Trophoblast cell (in vitro differentiated cells and primary cell): ENCODE results near the gene PAN2.
A peak's percentile ranks its signal among the peaks of the same experiment; 100 is the strongest.
"Not testable (repeated sequence)": the region's sequence is repeated elsewhere in the genome, so short reads cannot be mapped to it uniquely, and the experiment has no call there.

Experiments used
- DNase-seq, 2 donors: peaks; one replicate each; pipeline ENCODE4 v3.0.0-alpha.2; 2016
- H2AFZ ChIP-seq: 2 replicates; pipeline ENCODE4 v1.6.1; 2013; ENCODE audit warnings: low read length, moderate library complexity, mild to moderate bottlenecking; ENCODE audit not compliant: insufficient read depth, poor library complexity
- H2AK5ac ChIP-seq: 2 replicates; pipeline ENCODE4 v1.6.1; 2013; ENCODE audit warnings: mild to moderate bottlenecking, low read length
- H2BK120ac ChIP-seq: 2 replicates; pipeline ENCODE4 v1.6.1; 2013; ENCODE audit warnings: low read length, mild to moderate bottlenecking, moderate library complexity; ENCODE audit not compliant: insufficient read depth, poor library complexity
- H2BK12ac ChIP-seq: 2 replicates; pipeline ENCODE4 v1.6.1; 2013; ENCODE audit warnings: mild to moderate bottlenecking, low read length, moderate library complexity
- H2BK5ac ChIP-seq: 2 replicates; pipeline ENCODE4 v1.6.1; 2013; ENCODE audit warnings: low read length, low read depth, moderate library complexity, mild to moderate bottlenecking; ENCODE audit not compliant: poor library complexity
- H3K14ac ChIP-seq: 2 replicates; pipeline ENCODE4 v1.6.1; 2013; ENCODE audit warnings: mild to moderate bottlenecking, low read length
- H3K18ac ChIP-seq: 2 replicates; pipeline ENCODE4 v1.6.1; 2013; ENCODE audit warnings: mild to moderate bottlenecking, low read length
- H3K23ac ChIP-seq: 2 replicates; pipeline ENCODE4 v1.6.1; 2013; ENCODE audit warnings: low read length
- H3K27ac ChIP-seq: 2 replicates; pipeline ENCODE4 v1.5.1; 2013; ENCODE audit warnings: low read depth, mild to moderate bottlenecking, inconsistent platforms, low read length, moderate library complexity
- H3K27me3 ChIP-seq: 2 replicates; pipeline ENCODE4 v1.6.1; 2013; ENCODE audit warnings: inconsistent platforms, mild to moderate bottlenecking, low read length, moderate library complexity; ENCODE audit not compliant: insufficient read depth
- H3K36me3 ChIP-seq, 2 experiments: 1 replicate in 1 of 2; 2 replicates in 1 of 2; pipeline ENCODE4 v1.6.1; 2013; ENCODE audit warnings: low read length in 2 of 2, mild to moderate bottlenecking in 2 of 2, moderate library complexity in 1 of 2; ENCODE audit not compliant: insufficient read depth in 2 of 2, control insufficient read depth in 1 of 2
- H3K4ac ChIP-seq: 2 replicates; pipeline ENCODE4 v1.6.1; 2013; ENCODE audit warnings: low read depth, mild to moderate bottlenecking, low read length, moderate library complexity
- H3K4me1 ChIP-seq, 2 experiments: 1 replicate in 1 of 2; 2 replicates in 1 of 2; pipeline ENCODE4 v1.6.1; 2013; ENCODE audit warnings: low read length in 2 of 2, mild to moderate bottlenecking in 2 of 2, moderate library complexity in 1 of 2; ENCODE audit not compliant: insufficient read depth in 2 of 2, control insufficient read depth in 1 of 2
- H3K4me2 ChIP-seq: 2 replicates; pipeline ENCODE4 v1.6.1; 2013; ENCODE audit warnings: inconsistent platforms, mild to moderate bottlenecking, low read length, moderate library complexity
- H3K4me3 ChIP-seq: 2 replicates; pipeline ENCODE4 v1.5.1; 2013; ENCODE audit warnings: mild to moderate bottlenecking, low read depth, low read length, inconsistent platforms
- H3K79me1 ChIP-seq: one replicate; pipeline ENCODE4 v1.6.1; 2013; ENCODE audit warnings: low read length
- H3K79me2 ChIP-seq: 2 replicates; pipeline ENCODE4 v1.6.1; 2013; ENCODE audit warnings: low read length, mild to moderate bottlenecking; ENCODE audit not compliant: control insufficient read depth, insufficient read depth, poor library complexity
- H3K9ac ChIP-seq: 2 replicates; pipeline ENCODE4 v1.6.1; 2013; ENCODE audit warnings: mild to moderate bottlenecking, low read length
- H3K9me3 ChIP-seq: 2 replicates; pipeline ENCODE4 v1.6.1; 2013; ENCODE audit warnings: low read depth, mild to moderate bottlenecking, control low read depth, inconsistent platforms, low read length; ENCODE audit not compliant: insufficient read depth
- H4K12ac ChIP-seq: 2 replicates; pipeline ENCODE4 v1.6.1; 2013; ENCODE audit warnings: low read depth, mild to moderate bottlenecking, low read length, moderate library complexity
- H4K8ac ChIP-seq: 2 replicates; pipeline ENCODE4 v1.6.1; 2013; ENCODE audit warnings: low read depth, mild to moderate bottlenecking, low read length, moderate library complexity
- H4K91ac ChIP-seq: one replicate; pipeline ENCODE4 v1.6.1; 2013; ENCODE audit warnings: low read depth, mild to moderate bottlenecking, low read length, moderate library complexity
- WGBS: extraction: QIAGEN DNeasy Blood & Tissue Kit; methylation state at CpG from one replicate; pipeline ENCODE4 v1.1.7; 2013; ENCODE audit warnings: missing lambda C conversion rate; ENCODE audit not compliant: insufficient read length, insufficient coverage; ENCODE audit errors: extremely low coverage; 5-methylcytosine and 5-hydroxymethylcytosine counted together

PAN2 gene

GRCh38 chr12:56347255-56347654 is 13.5 kb upstream of the PAN2 start:
- no CpG with 5 or more reads among the region's 9 CpGs for whole genome bisulfite sequencing
- not testable (repeated sequence) for H3K23ac ChIP-seq, H3K9me3 ChIP-seq

GRCh38 chr12:56346675-56347074 is 12.9 kb upstream of the PAN2 start:
- Histone ChIP-seq H3K14ac (no peak overlapping the region), H3K4me3 (no peak overlapping the region), H4K8ac (no peak overlapping the region), H3K79me1 (peaks cover 5% of the 10 kb centered on the region), H3K9me3 (no peaks in the 10 kb centered on the region), H2BK5ac (no peak overlapping the region), H3K79me2 (no peaks in the 10 kb centered on the region), H2BK12ac (no peak overlapping the region), H3K4ac (no peak overlapping the region), H2AK5ac (no peak overlapping the region), H3K9ac (no peak overlapping the region), H2AFZ (no peak overlapping the region), H3K36me3 (peaks cover 41 to 69% of the 10 kb centered on the region in 2 experiments), H2BK120ac (no peak overlapping the region), H4K12ac (no peak overlapping the region), H3K27me3 (no peaks in the 10 kb centered on the region), H3K4me2 (no peak overlapping the region), H3K18ac (no peak overlapping the region), H3K27ac (no peak overlapping the region), H3K23ac (no peak overlapping the region), H4K91ac (no peak overlapping the region), H3K4me1 (peaks cover 5% of the 10 kb centered on the region in 2 experiments)
- DNase-seq: no peak
- no CpG with 5 or more reads among the region's 7 CpGs for WGBS

More at GRCh38 chr12:56347255-56347654, 13.5 kb upstream of the PAN2 start:
- not testable (repeated sequence) for H3K4ac ChIP-seq, H2AFZ ChIP-seq, H3K18ac ChIP-seq, H4K12ac ChIP-seq, H3K4me2 ChIP-seq, DNase-seq, H3K9ac ChIP-seq, H3K79me2 ChIP-seq, H2BK120ac ChIP-seq, H3K4me1 ChIP-seq, H2BK5ac ChIP-seq, H2AK5ac ChIP-seq, H3K4me3 ChIP-seq, H3K79me1 ChIP-seq, H3K27ac ChIP-seq, H2BK12ac ChIP-seq, H3K27me3 ChIP-seq, H3K14ac ChIP-seq, H4K91ac ChIP-seq, H4K8ac ChIP-seq
- peaks cover 41 to 69% of the 10 kb centered on the region in 2 experiments for H3K36me3 ChIP-seq

GRCh38 chr12:56342290-56342689 is 8.5 kb upstream of the PAN2 start:
- not testable (repeated sequence) for DNase-seq, H2BK120ac ChIP-seq, H3K23ac ChIP-seq, H3K79me2 ChIP-seq, H3K9me3 ChIP-seq, H3K4me3 ChIP-seq, H3K9ac ChIP-seq, H3K79me1 ChIP-seq, H3K18ac ChIP-seq, H2AK5ac ChIP-seq, H2AFZ ChIP-seq, H2BK12ac ChIP-seq, H4K91ac ChIP-seq, H3K27ac ChIP-seq, H3K4me2 ChIP-seq, H4K12ac ChIP-seq, H4K8ac ChIP-seq, H3K4me1 ChIP-seq, H3K4ac ChIP-seq, H3K14ac ChIP-seq, H3K27me3 ChIP-seq, H2BK5ac ChIP-seq
- peaks cover 18 to 39% of the 10 kb centered on the region in 2 experiments for H3K36me3 ChIP-seq
- no CpG with 5 or more reads among the region's 2 CpGs for WGBS

- Histone ChIP-seq H2AK5ac (no peak overlapping the region), H3K79me2 (no peaks in the 10 kb centered on the region), H4K91ac (no peak overlapping the region), H3K4me3 (no peak overlapping the region), H3K9ac (no peak overlapping the region), H3K14ac (no peak overlapping the region), H4K12ac (no peak overlapping the region), H2BK120ac (no peak overlapping the region), H2BK12ac (no peak overlapping the region), H2AFZ (no peak overlapping the region), H3K27me3 (no peaks in the 10 kb centered on the region), H3K79me1 (no peaks in the 10 kb centered on the region), H3K9me3 (no peaks in the 10 kb centered on the region), H3K4me2 (no peak overlapping the region), H3K27ac (peak overlapping the region; percentile 3), H3K23ac (no peak overlapping the region), H3K4me1 (peaks cover 2 to 5% of the 10 kb centered on the region in 2 experiments), H3K18ac (no peak overlapping the region), H4K8ac (no peak overlapping the region), H3K36me3 (peaks cover 13 to 32% of the 10 kb centered on the region in 2 experiments), H3K4ac (no peak overlapping the region), H2BK5ac (no peak overlapping the region)
- DNase-seq: no peak
- no CpG with 5 or more reads among the region's 1 CpG for WGBS
Measured at GRCh38 chr12:56341616-56342015, 7.8 kb upstream of the PAN2 start.
